Osteoblast (primary cell): ENCODE data around the gene NDUFS6. TPM values are rescaled to one million over a fixed set of nuclear protein-coding genes. Genes with fewer than 3 reads are reported as not detected.
"Not testable (repeated sequence)": the region's sequence is repeated elsewhere in the genome, so short reads cannot be mapped to it uniquely, and the experiment has no call there.

Experiments used
- DNase-seq: peaks from one replicate; pipeline ENCODE4 v3.0.0; 2011; ENCODE audit warnings: low spot score, mixed read lengths; ENCODE audit not compliant: insufficient read length; ENCODE audit errors: missing footprints
- H2AFZ ChIP-seq: 2 replicates; pipeline ENCODE4 v1.6.0; 2011; ENCODE audit warnings: mild to moderate bottlenecking, low read length
- H3K27ac ChIP-seq: 2 replicates; pipeline ENCODE4 v1.5.1; 2011; ENCODE audit warnings: mild to moderate bottlenecking, low read depth, low read length, moderate library complexity
- H3K27me3 ChIP-seq: 2 replicates; pipeline ENCODE4 v1.6.0; 2012; ENCODE audit warnings: mild to moderate bottlenecking, control low read depth, inconsistent platforms, low read length, moderate library complexity; ENCODE audit not compliant: insufficient read depth
- H3K36me3 ChIP-seq: 2 replicates; pipeline ENCODE4 v1.5.1; 2011; ENCODE audit warnings: mild to moderate bottlenecking, low read length, control low read depth, moderate library complexity; ENCODE audit not compliant: insufficient read depth
- H3K4me1 ChIP-seq: 2 replicates; pipeline ENCODE4 v1.5.1; 2011; ENCODE audit warnings: mild to moderate bottlenecking, low read length, control low read depth, moderate library complexity; ENCODE audit not compliant: insufficient read depth
- H3K4me2 ChIP-seq: 2 replicates; pipeline ENCODE4 v1.6.0; 2011; ENCODE audit warnings: mild to moderate bottlenecking, low read length; ENCODE audit not compliant: insufficient read depth
- H3K4me3 ChIP-seq: fragments of 200-600 bp; sonication (generic); 3 replicates; pipeline ENCODE4 v1.5.1; 2012; ENCODE audit warnings: mild to moderate bottlenecking, low read length, inconsistent platforms; ENCODE audit not compliant: insufficient read depth
- H3K79me2 ChIP-seq: 2 replicates; pipeline ENCODE4 v1.6.0; 2012; ENCODE audit warnings: mild to moderate bottlenecking, low read length, control low read depth, inconsistent platforms; ENCODE audit not compliant: insufficient read depth
- H3K9me3 ChIP-seq: 2 replicates; pipeline ENCODE4 v1.5.1; 2011; ENCODE audit warnings: low read depth, low read length, control low read depth
- H4K20me1 ChIP-seq: 2 replicates; pipeline ENCODE4 v1.6.0; 2012; ENCODE audit warnings: mild to moderate bottlenecking, low read length, control low read depth; ENCODE audit not compliant: insufficient read depth
- CTCF ChIP-seq: IDR thresholded peaks from 2 replicates; pipeline ENCODE4 v1.5.1; 2011; ENCODE audit warnings: mild to moderate bottlenecking, low read depth, low read length, moderate library complexity; ENCODE audit errors: extremely low read depth
- total RNA-seq: library from RNA; depleted of rRNA; stranded (reverse); fragments of >200 nt; gene quantifications from 2 replicates; pipeline ENCODE4 v1.2.3, GENCODE V29; 2012

Gene NDUFS6
- total RNA-seq, 1 donor, result 23.9 TPM

DNA sequence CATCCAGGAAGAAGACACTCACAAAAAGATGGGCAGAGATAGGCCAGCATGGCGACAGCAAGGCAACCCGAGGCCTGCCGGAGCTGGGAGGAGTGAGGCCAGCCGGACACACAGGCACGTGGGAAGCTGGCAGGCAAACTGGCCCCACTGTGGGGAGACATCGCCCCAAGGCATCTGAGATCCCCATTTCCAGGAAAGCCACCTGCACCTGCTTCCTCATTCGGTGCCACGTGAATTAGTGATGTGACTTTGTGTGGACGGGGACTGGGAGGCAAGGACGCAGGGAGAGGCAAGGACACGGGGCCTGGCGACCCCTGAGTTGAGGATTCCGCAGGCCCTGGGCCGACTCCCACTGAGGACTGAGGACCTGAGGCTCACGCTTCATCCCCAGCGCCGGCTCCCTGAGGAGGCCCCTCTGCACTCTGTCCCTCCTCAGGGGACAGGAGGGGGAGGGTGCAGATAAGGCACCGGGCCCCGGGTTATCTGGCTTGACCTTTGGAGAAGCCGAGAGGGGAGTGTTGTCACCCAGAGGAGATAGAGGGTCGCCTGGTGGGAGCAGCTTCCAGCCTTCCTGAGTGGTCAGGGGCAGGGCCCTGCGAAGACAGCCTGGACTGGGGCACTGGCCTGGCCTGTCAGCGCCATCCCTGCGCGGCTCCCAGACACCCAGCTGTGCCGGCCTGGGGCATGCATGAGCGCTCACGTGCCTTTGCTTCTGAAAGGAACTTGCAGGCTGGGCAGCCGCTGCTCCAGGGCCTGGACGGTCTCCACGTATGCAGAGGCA is 39.7 kb downstream of the NDUFS6 start:
- H2AFZ ChIP-seq, result no peak overlapping the region
- H3K4me1 ChIP-seq, result no peaks in the 10 kb centered on the region
- H3K79me2 ChIP-seq, result no peaks in the 10 kb centered on the region
- H3K27ac ChIP-seq, result no peak overlapping the region
- no peak overlapping the region for H3K4me3 ChIP-seq
- DNase-seq, result peak; percentile 67
- H3K9me3 ChIP-seq, result no peaks in the 10 kb centered on the region
- TF ChIP-seq CTCF, result no peak
- peaks cover 4% of the 10 kb centered on the region for H3K27me3 ChIP-seq
- no peak overlapping the region for H3K4me2 ChIP-seq
- H3K36me3 ChIP-seq, result no peaks in the 10 kb centered on the region
- no peaks in the 10 kb centered on the region for H4K20me1 ChIP-seq

- H3K4me1 ChIP-seq, result no peaks in the 10 kb centered on the region
- peak; percentile 87 for DNase-seq
- H3K4me3 ChIP-seq, result no peak overlapping the region
- no peak overlapping the region for H3K4me2 ChIP-seq
- no peak overlapping the region for H3K27ac ChIP-seq
- no peaks in the 10 kb centered on the region for H3K27me3 ChIP-seq
- no peak overlapping the region for H2AFZ ChIP-seq
- H3K36me3 ChIP-seq, result no peaks in the 10 kb centered on the region
- no peak for TF ChIP-seq CTCF
- no peaks in the 10 kb centered on the region for H4K20me1 ChIP-seq
- H3K79me2 ChIP-seq, result no peaks in the 10 kb centered on the region
- H3K9me3 ChIP-seq, result no peaks in the 10 kb centered on the region
Measured at GRCh38 chr5:1842004-1842819, 41.0 kb downstream of the NDUFS6 start.

DNA sequence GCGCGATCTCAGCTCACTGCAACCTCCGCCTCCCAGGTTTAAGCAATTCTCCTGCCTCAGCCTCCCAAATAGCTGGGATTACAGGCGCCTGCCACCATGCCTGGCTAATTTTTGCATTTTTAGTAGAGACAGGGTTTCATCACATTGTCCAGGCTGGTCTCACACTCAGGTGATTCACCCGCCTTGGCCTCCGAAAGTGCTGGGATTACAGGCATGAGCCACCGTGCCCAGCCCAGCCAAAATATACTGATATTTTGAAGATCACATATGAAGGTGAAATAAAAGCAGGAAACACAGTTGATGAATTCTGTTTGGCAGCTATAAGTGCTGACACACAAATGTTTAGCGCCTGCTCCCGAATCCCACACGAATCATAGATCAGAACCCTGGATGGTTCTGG is 42.6 kb downstream of the NDUFS6 start:
- DNase-seq, H4K20me1 ChIP-seq, H3K4me3 ChIP-seq, H3K27me3 ChIP-seq, H3K9me3 ChIP-seq, H3K27ac ChIP-seq, H3K4me2 ChIP-seq, H3K36me3 ChIP-seq, H2AFZ ChIP-seq, H3K79me2 ChIP-seq, H3K4me1 ChIP-seq: not testable (repeated sequence)

- H3K4me3 ChIP-seq, result no peak overlapping the region
- H2AFZ ChIP-seq, result no peak overlapping the region
- peaks cover 6% of the 10 kb centered on the region for H3K27me3 ChIP-seq
- no peaks in the 10 kb centered on the region for H3K79me2 ChIP-seq
- H3K27ac ChIP-seq, result no peak overlapping the region
- no peaks in the 10 kb centered on the region for H3K36me3 ChIP-seq
- peak; percentile 75 for DNase-seq
- no peaks in the 10 kb centered on the region for H4K20me1 ChIP-seq
- no peak for TF ChIP-seq CTCF
- no peaks in the 10 kb centered on the region for H3K9me3 ChIP-seq
- H3K4me2 ChIP-seq, result no peak overlapping the region
- no peaks in the 10 kb centered on the region for H3K4me1 ChIP-seq
Measured at GRCh38 chr5:1844708-1845436, 43.7 kb downstream of the NDUFS6 start.
